Lower leg skin (tissue), 4 donors: Measurements from ENCODE around the gene KRTAP10-4. TPM values are rescaled to one million over a fixed set of nuclear protein-coding genes. Genes with fewer than 3 reads are reported as not detected.
"Not testable (repeated sequence)": the region's sequence is repeated elsewhere in the genome, so short reads cannot be mapped to it uniquely, and the experiment has no call there.

Experiments used
- DNase-seq, 2 donors: peaks; one replicate each; pipeline ENCODE4 v3.0.0-alpha.2; 2019; ENCODE audit warnings: low spot score in 2 of 2
- H3K4me3 ChIP-seq: fragments of 200-600 bp; sonication (generic); 2 replicates; pipeline ENCODE4 v1.5.1; 2017; ENCODE audit warnings: mild to moderate bottlenecking, low read depth; ENCODE audit not compliant: poor library complexity, severe bottlenecking
- CTCF ChIP-seq, 3 donors: fragments of 450-650 bp; IDR thresholded peaks; one replicate each; pipeline ENCODE4 v1.5.1; 2016; ENCODE audit warnings: antibody characterized with exemption in 3 of 3, mild to moderate bottlenecking in 3 of 3, moderate library complexity in 2 of 3
- POLR2A ChIP-seq, 2 donors: fragments of 450-650 bp; IDR thresholded peaks; one replicate each; pipeline ENCODE4 v1.6.1; 2016 to 2017; ENCODE audit warnings: antibody characterized with exemption in 2 of 2, mild to moderate bottlenecking in 1 of 2, moderate library complexity in 1 of 2
- WGBS, 2 donors: methylation state at CpG; one replicate each; pipeline ENCODE4 v1.1.5; 2018; 5-methylcytosine and 5-hydroxymethylcytosine counted together
- intact Hi-C: fragments of 100-400 bp; cut with DNase I; formaldehyde crosslinking; loops from one replicate; pipeline ENCODE4 v1.15.0; 2023; ENCODE audit warnings: low total_unique reads
- total RNA-seq, 4 donors: library from RNA; depleted of rRNA; stranded (reverse); fragments of >200 nt; gene quantifications; one replicate each; pipeline ENCODE4 v1.1.0, GENCODE V29; 2016

Gene KRTAP10-4
- 1 to 10 TPM in 1 of 4 donors, not detected in 3; 6.3 TPM for total RNA-seq

- intact Hi-C loops, H3K4me3 ChIP-seq: not testable (repeated sequence)
- WGBS, 2 donors, result 52 to 58% methylated on average over 11 to 23 of the region's 25 CpGs
- peak in 1 of 2 donors; percentile 76 for DNase-seq
These were observed at the start of gene KRTAP10-4 for GRCh38 chr21:44573630-44574456. KRTAP10-4 (plus strand) TSS chr21:44573729; CDS start chr21:44573759, 30 bp downstream.

- intact Hi-C loops, result no loop called here
- WGBS, 2 donors, result 81 to 89% methylated on average over 2 of the region's 2 CpGs
- H3K4me3 ChIP-seq, result no peak overlapping the region
- TF ChIP-seq CTCF (IDR thresholded peaks at IDR 0.05), result no peak
- TF ChIP-seq POLR2A (IDR thresholded peaks at IDR 0.05), result no peak
- DNase-seq, result peak in 1 of 2 donors; percentile 28
These were observed 48.8 kb upstream of the KRTAP10-4 start for GRCh38 chr21:44524414-44525371.

- intact Hi-C loops, result no loop called here
These were observed 48.0 kb upstream of the KRTAP10-4 start for GRCh38 chr21:44525391-44526095.

GRCh38 chr21:44526096-44526997, 47.2 kb upstream of the KRTAP10-4 start:
- peak in 1 of 2 donors; percentile 62 for DNase-seq
- TF ChIP-seq POLR2A (IDR thresholded peaks at IDR 0.05), result no peak
- no peak for TF ChIP-seq CTCF (IDR thresholded peaks at IDR 0.05)
- intact Hi-C loops, result no loop called here
- H3K4me3 ChIP-seq, result no peak overlapping the region
- WGBS, 2 donors, result 84 to 87% methylated on average over 12 of the region's 12 CpGs

More at GRCh38 chr21:44525391-44526095, 48.0 kb upstream of the KRTAP10-4 start:
- 78 to 81% methylated on average over 20 of the region's 20 CpGs for WGBS, 2 donors
- H3K4me3 ChIP-seq, result no peak overlapping the region
- DNase-seq, result peak in 1 of 2 donors; percentile 80
- TF ChIP-seq POLR2A (IDR thresholded peaks at IDR 0.05) (no peak), CTCF (IDR thresholded peaks at IDR 0.05) (no peak)

GRCh38 chr21:44527156-44527982, 46.2 kb upstream of the KRTAP10-4 start:
- peak in 1 of 2 donors; percentile 64 for DNase-seq
- 87 to 88% methylated on average over 37 of the region's 37 CpGs for WGBS, 2 donors
- intact Hi-C loops, result no loop called here
- no peak for TF ChIP-seq POLR2A (IDR thresholded peaks at IDR 0.05)
- no peak for TF ChIP-seq CTCF (IDR thresholded peaks at IDR 0.05)
- H3K4me3 ChIP-seq, result no peak overlapping the region
